CD4-positive, alpha-beta T cell treated with Interleukin-10 for 1 hour (primary cell): ENCODE measurements around the gene PRPF38B.
A peak's percentile ranks its signal among the peaks of the same experiment; 100 is the strongest.

ENCODE experiments used
- DNase-seq: peaks from one replicate; pipeline ENCODE4 v3.0.0-alpha.2; 2020

Gene PRPF38B

DNA sequence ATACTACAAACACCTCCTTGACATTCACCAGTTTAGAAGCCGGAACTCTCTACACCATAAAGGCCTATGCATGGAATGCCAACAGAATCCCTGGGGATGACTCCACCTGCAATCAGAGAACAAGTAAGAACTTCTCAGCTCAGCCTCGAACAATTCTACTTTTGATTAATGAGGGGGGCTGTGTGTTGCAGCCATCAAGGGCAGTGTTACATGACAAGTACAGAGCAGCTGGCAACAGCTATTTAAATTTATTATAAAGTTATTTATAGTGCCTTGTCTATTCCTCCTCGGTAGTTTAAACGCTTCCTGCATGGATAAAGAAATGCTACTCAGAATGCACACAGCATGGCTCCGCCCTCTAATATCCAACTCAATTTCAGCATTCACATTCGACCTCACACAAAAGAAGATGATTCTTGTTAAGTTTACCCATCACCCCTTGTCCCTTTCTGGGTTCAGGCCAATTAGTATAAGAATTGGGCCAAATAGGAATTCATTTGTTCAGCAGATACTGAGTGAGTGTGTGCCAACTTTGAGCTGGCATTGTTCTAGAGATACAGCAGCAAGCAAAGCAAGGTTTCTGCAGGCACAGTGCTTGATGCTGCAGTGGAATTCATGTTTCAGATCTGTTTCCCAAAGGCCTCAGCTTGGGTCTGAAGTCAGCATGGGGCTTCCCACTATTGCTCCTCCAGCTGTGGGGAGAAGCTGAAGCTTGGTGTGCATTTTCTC lies 27.0 kb downstream of the PRPF38B start:
- DNase-seq: no peak

DNA sequence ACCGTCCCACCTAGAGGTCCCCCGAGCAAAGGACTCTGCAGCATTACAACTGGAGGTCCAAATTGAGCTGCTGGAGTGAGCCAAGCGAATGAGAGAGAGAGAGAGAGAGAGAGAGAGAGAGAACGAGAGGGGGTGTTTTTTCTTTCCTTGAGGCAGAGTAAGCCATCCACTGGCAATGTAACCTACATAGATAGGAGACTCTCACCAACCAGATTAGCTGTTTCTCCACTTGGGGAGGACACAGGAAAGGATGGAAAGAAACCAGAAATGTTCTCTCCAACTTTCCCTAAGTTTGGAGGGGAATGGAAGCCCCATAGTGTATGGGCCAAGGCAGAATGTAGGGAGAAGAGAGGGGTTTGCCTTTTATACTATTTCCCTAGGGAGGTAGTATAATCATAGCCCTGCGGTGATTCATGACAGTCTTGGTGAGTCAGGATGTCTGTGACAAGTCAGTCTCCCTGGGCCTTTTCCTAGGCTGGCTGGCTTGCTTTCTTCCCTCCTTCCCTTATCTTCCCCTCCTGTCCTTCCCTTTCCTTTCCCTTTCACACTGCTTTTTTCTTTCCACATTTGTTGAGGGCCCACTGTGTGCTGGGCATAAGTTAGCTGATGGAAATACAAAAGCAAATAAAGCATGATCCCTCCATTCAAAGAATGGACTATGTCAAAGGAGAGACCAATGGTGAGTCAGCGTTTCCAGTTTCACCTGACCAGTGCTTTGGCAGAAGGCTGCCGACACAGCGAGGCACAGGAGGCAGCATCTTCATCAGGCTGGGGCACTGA lies 27.7 kb downstream of the PRPF38B start:
- DNase-seq: no peak

- no peak for DNase-seq
Measured at GRCh38 chr1:108722292-108722691, 30.2 kb downstream of the PRPF38B start.

DNA sequence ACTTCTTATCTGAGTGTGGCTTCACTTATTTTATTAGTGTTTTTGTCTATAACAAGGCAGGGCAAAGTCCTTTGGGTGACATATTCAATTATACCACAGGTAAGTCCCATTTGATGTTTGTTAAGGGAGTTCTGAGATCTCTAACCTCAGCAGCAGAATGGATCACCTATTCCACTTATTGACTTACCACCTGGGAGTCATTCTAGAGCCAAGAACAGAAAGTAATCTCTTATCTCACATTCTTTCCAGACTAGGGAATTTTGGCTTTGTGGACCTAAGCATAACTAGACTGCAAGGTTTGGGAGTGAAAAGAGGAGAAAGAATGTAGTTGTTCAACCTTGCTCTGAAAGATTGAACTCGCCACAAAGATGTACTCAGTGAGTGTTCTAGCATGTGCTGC lies 33.8 kb downstream of the PRPF38B start:
- DNase-seq: no peak

GRCh38 chr1:108728327-108728923 lies 36.3 kb downstream of the PRPF38B start:
- no peak for DNase-seq

DNA sequence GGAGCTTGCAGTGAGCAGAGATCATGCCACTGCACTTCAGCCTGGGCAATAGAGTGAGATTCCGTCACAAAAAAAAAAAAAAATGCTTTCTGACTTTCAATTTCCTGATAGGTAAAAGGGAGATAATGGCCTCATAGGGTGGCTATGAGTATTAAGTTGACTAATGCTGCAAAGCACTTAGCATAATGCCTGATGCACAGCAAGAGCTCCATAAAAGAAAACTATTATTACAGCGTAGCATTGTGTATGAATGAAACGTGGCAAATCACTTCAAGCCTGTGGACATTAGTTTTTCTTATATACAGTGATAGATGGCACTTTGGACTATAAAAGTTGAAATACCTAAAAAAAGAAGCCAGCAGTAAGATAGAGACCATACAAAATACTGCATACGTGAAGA lies 37.4 kb downstream of the PRPF38B start:
- DNase-seq: no peak

DNA sequence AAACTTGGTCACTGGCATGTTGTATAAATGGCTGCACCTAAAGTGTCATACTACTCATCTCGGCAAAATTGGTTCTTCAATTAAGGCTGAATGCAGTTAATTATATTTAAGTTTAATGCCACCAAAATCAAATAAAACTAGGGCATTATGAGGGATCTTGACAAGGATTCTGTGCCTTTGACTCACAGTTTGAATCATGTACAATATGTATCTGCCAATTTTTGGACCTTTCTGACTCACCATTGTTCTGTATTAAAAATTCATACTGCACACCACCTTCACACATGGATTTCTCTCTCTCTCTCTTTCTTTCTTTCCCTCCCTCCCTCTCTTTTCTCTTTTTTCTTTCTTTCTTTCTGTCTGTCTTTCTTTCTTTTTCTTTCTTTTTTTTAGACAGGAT lies 40.3 kb downstream of the PRPF38B start:
- no peak for DNase-seq

DNA sequence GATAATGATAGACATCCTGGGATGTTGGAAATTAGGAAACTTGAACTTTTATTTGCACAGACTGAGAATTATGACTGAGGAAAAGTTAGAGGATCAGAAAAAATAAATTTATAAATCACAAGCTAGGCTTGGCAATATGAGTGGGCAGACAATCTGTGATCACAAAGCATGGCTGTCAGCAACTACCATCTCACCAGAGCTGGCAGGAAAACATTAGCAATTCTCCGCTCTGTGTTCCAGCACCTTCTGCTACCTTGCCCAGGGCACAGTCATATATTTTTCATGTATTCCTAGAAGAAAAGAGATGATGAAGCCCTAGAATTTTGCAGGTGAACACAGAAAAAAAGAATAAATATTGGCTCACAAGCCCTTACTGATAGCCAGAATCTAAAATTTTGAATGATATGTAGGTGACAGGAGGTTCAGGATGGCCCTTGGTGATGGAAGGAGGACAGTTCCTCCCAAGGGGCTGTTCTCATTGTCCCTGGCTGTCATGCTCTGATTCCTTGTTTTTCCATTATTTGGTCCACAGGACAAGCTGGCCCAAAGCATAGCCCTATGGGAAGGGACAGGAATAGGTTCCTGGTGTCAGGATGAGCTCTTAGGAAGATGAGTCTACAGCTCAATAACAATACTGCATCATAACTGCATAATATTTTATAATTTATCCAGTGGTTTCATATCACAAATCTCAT lies 42.2 kb downstream of the PRPF38B start:
- no peak for DNase-seq

- no peak for DNase-seq
Measured at GRCh38 chr1:108742253-108742652, 50.1 kb downstream of the PRPF38B start.

DNA sequence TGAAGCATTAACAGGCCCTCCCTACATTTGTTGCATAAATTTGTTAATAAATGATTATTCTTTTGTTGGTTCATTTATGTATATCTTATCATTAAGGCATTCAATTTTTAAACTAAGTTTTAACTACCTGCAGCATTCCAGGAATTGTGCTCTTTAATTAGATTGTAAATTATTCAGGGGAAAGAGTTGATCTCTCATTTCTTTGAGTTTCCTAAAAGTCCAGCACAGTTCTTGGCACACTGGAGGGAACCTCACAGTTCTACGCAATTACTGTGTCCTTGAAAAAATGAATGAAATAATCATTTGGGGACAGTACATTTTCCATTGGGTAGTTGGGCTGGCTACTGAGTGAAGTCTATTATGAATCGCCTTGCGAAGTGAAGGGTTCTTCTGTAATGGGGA lies 53.9 kb downstream of the PRPF38B start:
- no peak for DNase-seq

- peak; percentile 99 for DNase-seq
Measured at GRCh38 chr1:108746382-108747170, 54.5 kb downstream of the PRPF38B start, which contains the start of gene STXBP3. STXBP3 (plus strand) TSS chr1:108746674; CDS start chr1:108746738, 64 bp downstream.

- DNase-seq: peak; percentile 60
Measured at GRCh38 chr1:108747171-108747850, 55.2 kb downstream of the PRPF38B start.

GRCh38 chr1:108747898-108748297 lies 55.8 kb downstream of the PRPF38B start:
- DNase-seq: no peak

- DNase-seq: no peak
Measured at GRCh38 chr1:108749081-108749480, 57.0 kb downstream of the PRPF38B start.

- DNase-seq: no peak
Measured at GRCh38 chr1:108750476-108751181, 58.5 kb downstream of the PRPF38B start.
